ENCODE data around the gene P2RX7.

GRCh38 chr12:121184425-121184824, 51.7 kb downstream of the P2RX7 start:
- TF ChIP-seq CTCF (IDR thresholded peaks at IDR 0.05; ENCODE audit: poor library complexity, severe bottlenecking): no peak
- no peak for TF ChIP-seq MXI1 (conservative IDR thresholded peaks at IDR 0.05; ENCODE audit: poor library complexity, severe bottlenecking)
- TF ChIP-seq TAF1 (IDR thresholded peaks at IDR 0.05; ENCODE audit: low read depth): no peak
- TF ChIP-seq SMC3 (conservative IDR thresholded peaks at IDR 0.05; ENCODE audit: poor library complexity): no peak
- no peak for TF ChIP-seq EP300 (conservative IDR thresholded peaks at IDR 0.05; ENCODE audit: poor library complexity, severe bottlenecking)
- no peak for TF ChIP-seq EZH2 (IDR thresholded peaks at IDR 0.05; ENCODE audit: borderline replicate concordance, insufficient read depth, low read length, poor library complexity, severe bottlenecking)
